HL-60 (cell line): Measurements from ENCODE around the gene ZNF74.

ENCODE experiments used
- CTCF ChIP-seq: IDR thresholded peaks from one replicate; pipeline ENCODE4 v1.5.1; 2011; ENCODE audit warnings: low read length, control low read depth, inconsistent platforms; ENCODE audit not compliant: insufficient read depth
- POLR2AphosphoS5 ChIP-seq: IDR thresholded peaks from 2 replicates; pipeline ENCODE4 v1.6.1; 2012; ENCODE audit warnings: low read depth

- TF ChIP-seq CTCF (no peak), POLR2AphosphoS5 (no peak)
Observed at GRCh38 chr22:20378110-20378509, 15.8 kb upstream of the ZNF74 start.
